ENCODE measurements around the gene LDAF1. TPM values are rescaled to one million over a fixed set of nuclear protein-coding genes. Genes with fewer than 3 reads are reported as not detected.

Gene LDAF1
- total RNA-seq, 1 donor from 2014 or later: 46.6 TPM

GRCh38 chr16:21125191-21125590, 33.3 kb upstream of the LDAF1 start:
- peaks cover 27% of the 10 kb centered on the region for H3K27me3 Mint-ChIP-seq (ENCODE audit: low read depth)
- H3K4me3 Mint-ChIP-seq (ENCODE audit: unreplicated experiment): no peak overlapping the region
- H3K27ac Mint-ChIP-seq (ENCODE audit: unreplicated experiment): no peak overlapping the region
- no peaks in the 10 kb centered on the region for H3K9me3 Mint-ChIP-seq (ENCODE audit: low read depth)
- no peak for DNase-seq (ENCODE audit: low spot score)
- no peaks in the 10 kb centered on the region for H3K4me1 Mint-ChIP-seq (ENCODE audit: low read depth)
- no peak for TF ChIP-seq CTCF (IDR thresholded peaks at IDR 0.05)
- no peaks in the 10 kb centered on the region for H3K36me3 Mint-ChIP-seq (ENCODE audit: low read depth)

GRCh38 chr16:21126518-21126917, 32.0 kb upstream of the LDAF1 start:
- DNase-seq (ENCODE audit: low spot score): no peak
- Mint-ChIP-seq H3K36me3 (ENCODE audit: low read depth) (no peaks in the 10 kb centered on the region), H3K27me3 (ENCODE audit: low read depth) (peaks cover 34% of the 10 kb centered on the region), H3K4me1 (ENCODE audit: low read depth) (no peaks in the 10 kb centered on the region), H3K4me3 (ENCODE audit: unreplicated experiment) (no peak overlapping the region), H3K27ac (ENCODE audit: unreplicated experiment) (no peak overlapping the region), H3K9me3 (ENCODE audit: low read depth) (no peaks in the 10 kb centered on the region)
- TF ChIP-seq CTCF (IDR thresholded peaks at IDR 0.05): no peak

- Mint-ChIP-seq H3K4me1 (ENCODE audit: low read depth) (no peaks in the 10 kb centered on the region), H3K27ac (ENCODE audit: unreplicated experiment) (no peak overlapping the region), H3K9me3 (ENCODE audit: low read depth) (no peaks in the 10 kb centered on the region), H3K27me3 (ENCODE audit: low read depth) (peaks cover 41% of the 10 kb centered on the region), H3K4me3 (ENCODE audit: unreplicated experiment) (no peak overlapping the region), H3K36me3 (ENCODE audit: low read depth) (no peaks in the 10 kb centered on the region)
- TF ChIP-seq CTCF (IDR thresholded peaks at IDR 0.05): no peak
- DNase-seq (ENCODE audit: low spot score): no peak
Observed at GRCh38 chr16:21128991-21129390, 29.5 kb upstream of the LDAF1 start.

- no peaks in the 10 kb centered on the region for H3K36me3 Mint-ChIP-seq (ENCODE audit: low read depth)
- no peaks in the 10 kb centered on the region for H3K9me3 Mint-ChIP-seq (ENCODE audit: low read depth)
- no peak overlapping the region for H3K4me3 Mint-ChIP-seq (ENCODE audit: unreplicated experiment)
- H3K27ac Mint-ChIP-seq (ENCODE audit: unreplicated experiment): no peak overlapping the region
- H3K27me3 Mint-ChIP-seq (ENCODE audit: low read depth): peaks cover 30% of the 10 kb centered on the region
- DNase-seq (ENCODE audit: low spot score): no peak
- no peaks in the 10 kb centered on the region for H3K4me1 Mint-ChIP-seq (ENCODE audit: low read depth)
- no peak for TF ChIP-seq CTCF (IDR thresholded peaks at IDR 0.05)
Observed at GRCh38 chr16:21130811-21131210, 27.7 kb upstream of the LDAF1 start.

- no peak for TF ChIP-seq CTCF (IDR thresholded peaks at IDR 0.05)
- no peaks in the 10 kb centered on the region for H3K36me3 Mint-ChIP-seq (ENCODE audit: low read depth)
- no peak overlapping the region for H3K4me3 Mint-ChIP-seq (ENCODE audit: unreplicated experiment)
- peaks cover 24% of the 10 kb centered on the region for H3K27me3 Mint-ChIP-seq (ENCODE audit: low read depth)
- no peaks in the 10 kb centered on the region for H3K9me3 Mint-ChIP-seq (ENCODE audit: low read depth)
- no peaks in the 10 kb centered on the region for H3K4me1 Mint-ChIP-seq (ENCODE audit: low read depth)
- no peak for DNase-seq (ENCODE audit: low spot score)
- no peak overlapping the region for H3K27ac Mint-ChIP-seq (ENCODE audit: unreplicated experiment)
Observed at GRCh38 chr16:21134053-21134452, 24.4 kb upstream of the LDAF1 start.

Data from chondrocyte (in vitro differentiated cells).